Measurements from ENCODE around the gene EVA1C.

The EVA1C gene

DNA sequence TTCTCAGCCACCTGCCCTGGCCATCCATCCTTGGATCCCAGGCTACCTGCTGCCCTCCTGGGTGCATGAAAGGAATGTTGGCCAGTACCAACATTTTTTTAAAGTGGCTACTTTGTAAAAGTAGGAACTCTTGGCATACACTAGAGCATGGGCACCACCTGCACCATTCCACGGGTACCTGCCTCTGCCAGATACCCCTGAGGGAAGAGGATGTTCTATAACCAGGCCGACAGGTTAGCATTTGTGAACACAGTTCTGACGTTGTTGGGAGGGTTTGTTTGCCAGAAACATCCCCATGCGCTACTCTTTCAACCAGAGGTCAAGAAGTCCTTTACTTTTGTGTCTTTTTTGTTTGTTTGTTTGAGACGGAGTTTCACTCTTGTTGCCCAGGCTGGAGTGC, 43.0 kb downstream of the EVA1C start:
- Histone ChIP-seq H3K4me1 (ENCODE audit: insufficient read depth, low read length, poor library complexity, severe bottlenecking) (no peaks in the 10 kb centered on the region), H3K4me2 (ENCODE audit: low read depth, low read length, poor library complexity, severe bottlenecking) (no peak overlapping the region), H4K20me1 (ENCODE audit: insufficient read depth, low read length, poor library complexity, severe bottlenecking) (no peaks in the 10 kb centered on the region), H3K27me3 (ENCODE audit: insufficient read depth, low read length, poor library complexity, severe bottlenecking) (no peaks in the 10 kb centered on the region), H3K79me2 (ENCODE audit: insufficient read depth, low read length) (no peaks in the 10 kb centered on the region), H3K36me3 (ENCODE audit: insufficient read depth, low read length) (no peaks in the 10 kb centered on the region), H3K9me3 (ENCODE audit: insufficient read depth, low read depth, low read length) (no peaks in the 10 kb centered on the region), H3K9me2 (replicated peaks; ENCODE audit: low read depth, low read length) (no peaks in the 10 kb centered on the region), H3K9ac (ENCODE audit: low read depth, low read length, poor library complexity, severe bottlenecking) (no peak overlapping the region), H3F3A (ENCODE audit: low read depth) (no peaks in the 10 kb centered on the region), H3K4me3 (ENCODE audit: low read length, poor library complexity, severe bottlenecking) (no peak overlapping the region), H2AFZ (ENCODE audit: low read length) (no peak overlapping the region)
- TF ChIP-seq EZH2phosphoT487 (IDR thresholded peaks at IDR 0.05; ENCODE audit: borderline replicate concordance), result no peak
- TF ChIP-seq, protein P1, sequence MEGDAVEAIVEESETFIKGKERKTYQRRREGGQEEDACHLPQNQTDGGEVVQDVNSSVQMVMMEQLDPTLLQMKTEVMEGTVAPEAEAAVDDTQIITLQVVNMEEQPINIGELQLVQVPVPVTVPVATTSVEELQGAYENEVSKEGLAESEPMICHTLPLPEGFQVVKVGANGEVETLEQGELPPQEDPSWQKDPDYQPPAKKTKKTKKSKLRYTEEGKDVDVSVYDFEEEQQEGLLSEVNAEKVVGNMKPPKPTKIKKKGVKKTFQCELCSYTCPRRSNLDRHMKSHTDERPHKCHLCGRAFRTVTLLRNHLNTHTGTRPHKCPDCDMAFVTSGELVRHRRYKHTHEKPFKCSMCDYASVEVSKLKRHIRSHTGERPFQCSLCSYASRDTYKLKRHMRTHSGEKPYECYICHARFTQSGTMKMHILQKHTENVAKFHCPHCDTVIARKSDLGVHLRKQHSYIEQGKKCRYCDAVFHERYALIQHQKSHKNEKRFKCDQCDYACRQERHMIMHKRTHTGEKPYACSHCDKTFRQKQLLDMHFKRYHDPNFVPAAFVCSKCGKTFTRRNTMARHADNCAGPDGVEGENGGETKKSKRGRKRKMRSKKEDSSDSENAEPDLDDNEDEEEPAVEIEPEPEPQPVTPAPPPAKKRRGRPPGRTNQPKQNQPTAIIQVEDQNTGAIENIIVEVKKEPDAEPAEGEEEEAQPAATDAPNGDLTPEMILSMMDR (conservative IDR thresholded peaks at IDR 0.05; ENCODE audit: low read length), result no peak

DNA sequence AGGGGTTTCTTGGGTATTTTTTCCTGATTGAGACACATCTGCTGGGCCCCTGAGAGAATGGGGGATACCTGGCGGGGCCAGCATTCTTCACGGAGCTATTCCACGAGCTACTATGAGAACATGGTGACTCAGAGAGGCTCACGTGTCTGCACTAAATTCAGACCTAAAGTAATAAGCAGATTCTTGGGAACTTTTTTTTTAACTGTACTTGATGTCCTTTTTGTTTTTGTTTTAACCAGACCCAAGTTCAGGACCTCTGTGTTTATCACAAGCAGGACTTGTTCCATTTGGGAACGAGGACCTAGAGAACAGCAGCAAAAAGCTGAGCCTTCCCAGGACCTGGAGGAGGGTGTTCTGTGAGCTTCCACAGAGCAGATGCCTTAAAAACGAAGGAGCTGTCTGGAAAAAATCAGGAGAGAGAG, 44.0 kb downstream of the EVA1C start:
- TF ChIP-seq, protein P1 (conservative IDR thresholded peaks at IDR 0.05; ENCODE audit: low read length), result no peak
- TF ChIP-seq EZH2phosphoT487 (IDR thresholded peaks at IDR 0.05; ENCODE audit: borderline replicate concordance), result no peak
- Histone ChIP-seq H3K9ac (ENCODE audit: low read depth, low read length, poor library complexity, severe bottlenecking) (no peak overlapping the region), H4K20me1 (ENCODE audit: insufficient read depth, low read length, poor library complexity, severe bottlenecking) (no peaks in the 10 kb centered on the region), H3K27me3 (ENCODE audit: insufficient read depth, low read length, poor library complexity, severe bottlenecking) (no peaks in the 10 kb centered on the region), H3K9me3 (ENCODE audit: insufficient read depth, low read depth, low read length) (no peaks in the 10 kb centered on the region), H3K4me3 (ENCODE audit: low read length, poor library complexity, severe bottlenecking) (no peak overlapping the region), H3K4me1 (ENCODE audit: insufficient read depth, low read length, poor library complexity, severe bottlenecking) (no peaks in the 10 kb centered on the region), H3K36me3 (ENCODE audit: insufficient read depth, low read length) (no peaks in the 10 kb centered on the region), H3F3A (ENCODE audit: low read depth) (no peaks in the 10 kb centered on the region), H3K9me2 (replicated peaks; ENCODE audit: low read depth, low read length) (no peaks in the 10 kb centered on the region), H2AFZ (ENCODE audit: low read length) (no peak overlapping the region), H3K79me2 (ENCODE audit: insufficient read depth, low read length) (no peaks in the 10 kb centered on the region), H3K4me2 (ENCODE audit: low read depth, low read length, poor library complexity, severe bottlenecking) (no peak overlapping the region)

DNA sequence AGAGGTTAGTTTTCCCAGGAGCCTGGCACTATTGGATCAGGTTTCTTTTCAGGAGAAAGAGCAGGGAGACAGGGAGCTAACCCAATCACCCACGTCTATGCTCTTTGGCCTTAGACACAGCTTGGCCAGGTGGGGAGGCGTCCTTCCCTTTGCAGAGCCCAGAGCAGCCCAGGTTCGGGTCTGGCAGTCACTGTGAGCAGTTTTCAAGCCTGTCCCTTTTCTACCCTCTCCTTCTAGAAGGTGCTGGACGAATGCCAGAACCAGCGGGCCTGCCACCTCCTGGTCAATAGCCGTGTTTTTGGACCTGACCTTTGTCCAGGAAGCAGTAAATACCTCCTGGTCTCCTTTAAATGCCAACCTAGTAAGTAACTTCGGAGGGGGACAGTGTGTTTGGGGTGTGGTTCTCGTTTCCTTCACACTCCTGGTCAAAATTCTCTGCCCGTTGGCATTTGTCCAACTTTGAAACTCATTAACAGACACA, 44.9 kb downstream of the EVA1C start:
- H3K9me3 ChIP-seq (ENCODE audit: insufficient read depth, low read depth, low read length), result no peaks in the 10 kb centered on the region
- H4K20me1 ChIP-seq (ENCODE audit: insufficient read depth, low read length, poor library complexity, severe bottlenecking), result no peaks in the 10 kb centered on the region
- no peaks in the 10 kb centered on the region for H3K9me2 ChIP-seq (replicated peaks; ENCODE audit: low read depth, low read length)
- no peaks in the 10 kb centered on the region for H3K4me1 ChIP-seq (ENCODE audit: insufficient read depth, low read length, poor library complexity, severe bottlenecking)
- no peak overlapping the region for H3K4me3 ChIP-seq (ENCODE audit: low read length, poor library complexity, severe bottlenecking)
- no peaks in the 10 kb centered on the region for H3F3A ChIP-seq (ENCODE audit: low read depth)
- H3K4me2 ChIP-seq (ENCODE audit: low read depth, low read length, poor library complexity, severe bottlenecking), result no peak overlapping the region
- H3K27me3 ChIP-seq (ENCODE audit: insufficient read depth, low read length, poor library complexity, severe bottlenecking), result no peaks in the 10 kb centered on the region
- no peaks in the 10 kb centered on the region for H3K79me2 ChIP-seq (ENCODE audit: insufficient read depth, low read length)
- no peak overlapping the region for H3K9ac ChIP-seq (ENCODE audit: low read depth, low read length, poor library complexity, severe bottlenecking)
- no peak for TF ChIP-seq EZH2phosphoT487 (IDR thresholded peaks at IDR 0.05; ENCODE audit: borderline replicate concordance)
- H3K36me3 ChIP-seq (ENCODE audit: insufficient read depth, low read length), result no peaks in the 10 kb centered on the region
- H2AFZ ChIP-seq (ENCODE audit: low read length), result no peak overlapping the region

DNA sequence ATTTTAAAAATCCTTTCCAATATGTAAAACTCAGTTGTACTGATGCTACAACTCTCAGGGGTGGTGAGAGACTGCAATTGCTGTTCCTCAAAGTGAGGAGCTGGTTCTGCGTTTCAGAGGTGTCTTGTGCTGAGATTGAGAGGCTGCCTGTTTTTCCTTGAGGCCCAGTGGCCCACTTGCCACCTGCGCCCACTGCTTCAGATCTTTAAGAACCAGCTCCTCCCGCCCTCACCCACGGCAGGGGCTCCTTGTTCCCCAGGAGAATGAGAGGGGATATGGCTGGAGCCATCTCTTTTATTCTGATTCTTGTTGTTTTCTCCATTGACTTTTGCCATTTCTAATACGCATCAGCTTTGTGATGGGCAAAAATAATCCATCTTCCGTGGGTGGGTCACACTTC, 45.5 kb downstream of the EVA1C start:
- Histone ChIP-seq H3F3A (ENCODE audit: low read depth) (no peaks in the 10 kb centered on the region), H3K4me1 (ENCODE audit: insufficient read depth, low read length, poor library complexity, severe bottlenecking) (no peaks in the 10 kb centered on the region), H3K9me3 (ENCODE audit: insufficient read depth, low read depth, low read length) (no peaks in the 10 kb centered on the region), H3K4me2 (ENCODE audit: low read depth, low read length, poor library complexity, severe bottlenecking) (no peak overlapping the region), H3K36me3 (ENCODE audit: insufficient read depth, low read length) (no peaks in the 10 kb centered on the region), H3K9ac (ENCODE audit: low read depth, low read length, poor library complexity, severe bottlenecking) (no peak overlapping the region), H3K27me3 (ENCODE audit: insufficient read depth, low read length, poor library complexity, severe bottlenecking) (no peaks in the 10 kb centered on the region), H2AFZ (ENCODE audit: low read length) (no peak overlapping the region), H3K9me2 (replicated peaks; ENCODE audit: low read depth, low read length) (no peaks in the 10 kb centered on the region), H3K79me2 (ENCODE audit: insufficient read depth, low read length) (no peaks in the 10 kb centered on the region), H3K4me3 (ENCODE audit: low read length, poor library complexity, severe bottlenecking) (no peak overlapping the region), H4K20me1 (ENCODE audit: insufficient read depth, low read length, poor library complexity, severe bottlenecking) (no peaks in the 10 kb centered on the region)
- TF ChIP-seq, protein P1 (conservative IDR thresholded peaks at IDR 0.05; ENCODE audit: low read length), result no peak
- no peak for TF ChIP-seq EZH2phosphoT487 (IDR thresholded peaks at IDR 0.05; ENCODE audit: borderline replicate concordance)
